Esophagus (tissue), 2 donors: Measurements from ENCODE around the gene ITCH. TPM values are rescaled to one million over a fixed set of nuclear protein-coding genes. Genes with fewer than 3 reads are reported as not detected.
"Not testable (repeated sequence)": the region's sequence is repeated elsewhere in the genome, so short reads cannot be mapped to it uniquely, and the experiment has no call there.

Source experiments
- H3K27ac ChIP-seq, 2 donors: one replicate each; pipeline ENCODE4 v1.5.1; 2013; ENCODE audit warnings: low read depth in 2 of 2, mild to moderate bottlenecking in 2 of 2, inconsistent platforms in 1 of 2, low read length in 1 of 2, moderate library complexity in 1 of 2
- H3K27me3 ChIP-seq, 2 donors: one replicate each; pipeline ENCODE4 v1.6.1; 2013; ENCODE audit warnings: low read length in 2 of 2, control low read depth in 1 of 2, mild to moderate bottlenecking in 1 of 2; ENCODE audit not compliant: insufficient read depth in 2 of 2, control insufficient read depth in 1 of 2
- H3K36me3 ChIP-seq, 2 donors: one replicate each; pipeline ENCODE4 v1.6.1; 2013; ENCODE audit warnings: low read length in 1 of 2; ENCODE audit not compliant: control insufficient read depth in 2 of 2, insufficient read depth in 2 of 2
- H3K4me1 ChIP-seq, 2 donors: one replicate each; pipeline ENCODE4 v1.6.1; 2013; ENCODE audit warnings: low read length in 1 of 2; ENCODE audit not compliant: control insufficient read depth in 2 of 2, insufficient read depth in 2 of 2
- H3K4me3 ChIP-seq, 2 donors: one replicate each; pipeline ENCODE4 v1.5.1; 2013; ENCODE audit warnings: low read length in 2 of 2, mild to moderate bottlenecking in 2 of 2, low read depth in 1 of 2, moderate library complexity in 1 of 2
- H3K9me3 ChIP-seq, 2 donors: one replicate each; pipeline ENCODE4 v1.6.1; 2013; ENCODE audit warnings: mild to moderate bottlenecking in 2 of 2, low read depth in 1 of 2, low read length in 1 of 2, moderate library complexity in 1 of 2; ENCODE audit not compliant: control insufficient read depth in 2 of 2, insufficient read depth in 1 of 2
- WGBS, 2 donors: extraction: QIAGEN DNeasy Blood & Tissue Kit; methylation state at CpG; one replicate each; pipeline ENCODE4 v1.1.7; 2013; 5-methylcytosine and 5-hydroxymethylcytosine counted together
- polyA plus RNA-seq, 2 donors: library from polyadenylated mRNA; stranded (reverse); fragments of 200-250 nt; gene quantifications; one replicate each; pipeline ENCODE4 v1.2.3, GENCODE V29; 2013
- donor health status: healthy with polysubstance abuse.
- donor health status: Bipolar disorder and iron deficiency.

Gene ITCH
- polyA plus RNA-seq, 2 donors: 19.3 to 19.7 TPM

DNA sequence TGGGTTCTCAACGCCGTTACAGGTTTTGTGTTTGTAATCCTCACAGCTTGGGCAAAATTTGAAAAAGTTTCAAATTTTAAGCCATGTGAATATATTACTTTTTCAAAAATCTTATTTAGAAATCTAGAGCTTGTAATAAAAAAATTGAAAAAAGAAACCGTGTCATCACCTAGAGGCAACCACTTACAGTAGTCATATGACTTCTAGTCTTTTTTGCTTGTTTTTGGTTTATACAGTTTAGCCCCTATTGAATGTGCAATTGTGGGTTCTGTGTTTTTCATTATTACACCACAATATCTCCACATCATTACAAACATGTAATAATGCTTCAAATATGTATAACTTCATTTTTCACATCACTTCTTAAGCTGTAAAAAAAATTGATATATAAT is 154.0 kb downstream of the ITCH start:
- Histone ChIP-seq H3K27ac (peak overlapping the region; percentile 84 to 98), H3K4me1 (no peaks in the 10 kb centered on the region), H3K27me3 (no peaks in the 10 kb centered on the region), H3K36me3 (peaks cover 2 to 3% of the 10 kb centered on the region in 2 donors), H3K4me3 (peak overlapping the region; percentile 70 to 82), H3K9me3 (no peaks in the 10 kb centered on the region)
- 0 to 1% methylated on average over 3 of the region's 3 CpGs for WGBS, 2 donors

DNA sequence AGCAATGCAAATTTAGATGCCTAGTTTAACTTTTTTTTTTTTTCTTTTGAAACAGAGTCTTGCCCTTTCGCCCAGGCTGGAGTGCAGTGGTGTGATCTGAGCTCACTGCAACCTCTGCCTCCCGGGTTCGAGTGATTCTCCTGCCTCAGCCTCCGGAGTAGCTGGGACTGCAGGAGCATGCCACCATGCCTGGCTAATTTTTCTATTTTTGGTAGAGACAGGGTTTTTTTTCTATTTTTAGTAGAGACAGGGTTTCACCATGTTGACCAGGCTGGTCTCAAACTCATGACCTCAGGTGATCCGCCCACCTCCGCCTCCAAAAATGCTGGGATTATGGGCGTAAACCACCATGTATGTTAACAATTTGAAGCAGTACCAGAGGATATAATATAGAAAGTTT is 155.8 kb downstream of the ITCH start:
- H3K27ac ChIP-seq, H3K9me3 ChIP-seq, H3K4me1 ChIP-seq, H3K36me3 ChIP-seq, H3K4me3 ChIP-seq, H3K27me3 ChIP-seq: not testable (repeated sequence)
- WGBS, 2 donors: 91 to 93% methylated on average over 7 of the region's 7 CpGs

DNA sequence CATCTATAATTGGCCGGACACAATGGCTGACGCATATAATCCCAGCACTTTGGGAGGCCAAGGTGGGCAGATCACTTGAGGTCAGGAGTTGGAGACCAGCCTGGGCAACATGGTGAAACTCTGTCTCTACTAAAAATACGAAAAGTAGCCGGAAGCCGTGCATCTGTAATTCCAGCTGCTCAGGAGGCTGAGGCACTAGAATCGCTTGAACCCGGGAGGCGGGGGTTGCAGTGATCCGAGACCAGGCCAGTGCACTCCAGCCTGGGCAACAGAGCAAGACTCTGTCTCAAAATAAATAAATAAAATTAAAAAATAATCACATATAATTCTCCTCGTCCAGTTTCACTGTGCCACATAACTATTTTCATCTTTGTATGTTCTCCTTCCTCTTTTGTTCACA is 156.8 kb downstream of the ITCH start:
- not testable (repeated sequence) for H3K4me3 ChIP-seq, H3K4me1 ChIP-seq, H3K27me3 ChIP-seq, H3K36me3 ChIP-seq, H3K9me3 ChIP-seq, H3K27ac ChIP-seq
- 87 to 89% methylated on average over 10 of the region's 10 CpGs for WGBS, 2 donors

- Histone ChIP-seq H3K9me3 (no peaks in the 10 kb centered on the region), H3K4me1 (peaks cover 2 to 9% of the 10 kb centered on the region in 2 donors), H3K27ac (peak overlapping the region; percentile 38 to 76), H3K4me3 (no peak overlapping the region), H3K36me3 (peaks cover 6% of the 10 kb centered on the region in 2 donors), H3K27me3 (no peaks in the 10 kb centered on the region)
- 49 to 57% methylated on average over 17 of the region's 17 CpGs for WGBS, 2 donors
These were observed 160.1 kb downstream of the ITCH start for GRCh38 chr20:34522969-34523871.

GRCh38 chr20:34524426-34524825 is 161.4 kb downstream of the ITCH start:
- peaks cover 4 to 9% of the 10 kb centered on the region in 2 donors for H3K4me1 ChIP-seq
- H3K9me3 ChIP-seq: no peaks in the 10 kb centered on the region
- 88 to 90% methylated on average over 11 of the region's 11 CpGs for whole genome bisulfite sequencing, 2 donors
- H3K4me3 ChIP-seq: no peak overlapping the region
- no peaks in the 10 kb centered on the region for H3K27me3 ChIP-seq
- peaks cover 6 to 9% of the 10 kb centered on the region in 2 donors for H3K36me3 ChIP-seq
- peak overlapping the region in 1 of 2 donors; percentile 51 for H3K27ac ChIP-seq

DNA sequence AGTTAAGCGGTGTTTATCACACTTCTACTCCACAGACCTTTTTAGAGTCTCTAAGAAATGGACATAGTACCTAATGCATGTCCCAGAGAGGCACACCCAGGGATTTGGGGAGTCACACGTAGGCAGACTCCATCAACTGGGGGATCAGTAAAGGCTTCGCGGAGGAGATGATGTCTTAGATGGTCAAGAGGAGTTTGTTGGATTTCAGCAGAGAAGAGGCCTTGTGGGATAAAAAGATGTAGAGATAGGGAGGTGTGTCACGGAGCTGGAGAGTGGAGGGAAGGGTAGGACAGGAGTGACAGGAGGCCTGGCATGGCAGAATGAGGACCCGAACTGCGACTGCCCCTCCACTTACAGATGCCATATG is 162.3 kb downstream of the ITCH start:
- Histone ChIP-seq H3K27me3 (no peaks in the 10 kb centered on the region), H3K9me3 (no peaks in the 10 kb centered on the region), H3K4me3 (no peak overlapping the region), H3K36me3 (peaks cover 6 to 13% of the 10 kb centered on the region in 2 donors), H3K27ac (peak overlapping the region; percentile 87 to 96), H3K4me1 (peaks cover 4 to 9% of the 10 kb centered on the region in 2 donors)
- WGBS, 2 donors: 68 to 70% methylated on average over 7 of the region's 7 CpGs

- peak overlapping the region; percentile 87 to 96 for H3K27ac ChIP-seq
- H3K9me3 ChIP-seq: no peaks in the 10 kb centered on the region
- H3K4me3 ChIP-seq: peak overlapping the region in 1 of 2 donors; percentile 14
- no peaks in the 10 kb centered on the region for H3K27me3 ChIP-seq
- H3K36me3 ChIP-seq: peaks cover 6 to 19% of the 10 kb centered on the region in 2 donors
- WGBS, 2 donors: 20 to 26% methylated on average over 14 of the region's 14 CpGs
- peaks cover 4 to 9% of the 10 kb centered on the region in 2 donors for H3K4me1 ChIP-seq
These were observed 162.8 kb downstream of the ITCH start for GRCh38 chr20:34525709-34526416.

DNA sequence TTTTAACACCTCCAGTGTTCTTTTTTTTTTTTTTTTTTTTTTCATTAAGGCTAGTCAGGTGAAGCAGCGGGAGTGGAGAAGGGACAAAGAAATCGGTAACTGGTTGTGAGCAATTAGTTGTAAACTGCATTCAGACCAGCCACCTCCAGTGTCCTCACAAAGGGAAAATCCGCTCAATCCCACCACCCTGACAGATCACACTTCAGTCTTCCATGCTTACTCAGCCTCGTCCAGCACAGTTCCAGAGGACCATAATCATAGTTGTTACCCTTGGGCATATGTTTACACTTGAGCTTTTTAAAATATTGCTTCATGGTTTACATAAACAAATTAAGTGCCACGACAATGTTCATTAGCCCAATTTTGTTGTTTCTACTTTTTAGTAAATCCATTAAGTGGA is 163.4 kb downstream of the ITCH start:
- no peaks in the 10 kb centered on the region for H3K27me3 ChIP-seq
- 56 to 61% methylated on average over 5 of the region's 5 CpGs for WGBS, 2 donors
- H3K9me3 ChIP-seq: no peaks in the 10 kb centered on the region
- H3K36me3 ChIP-seq: peaks cover 6 to 18% of the 10 kb centered on the region in 2 donors
- H3K4me3 ChIP-seq: peak overlapping the region in 1 of 2 donors; percentile 14
- H3K4me1 ChIP-seq: peaks cover 4 to 9% of the 10 kb centered on the region in 2 donors
- H3K27ac ChIP-seq: peak overlapping the region; percentile 83 to 96

GRCh38 chr20:34527016-34527415 is 163.9 kb downstream of the ITCH start:
- Histone ChIP-seq H3K4me3 (no peak overlapping the region), H3K9me3 (no peaks in the 10 kb centered on the region), H3K27me3 (no peaks in the 10 kb centered on the region), H3K27ac (peak overlapping the region; percentile 74 to 83), H3K36me3 (peaks cover 6 to 17% of the 10 kb centered on the region in 2 donors), H3K4me1 (peaks cover 4 to 9% of the 10 kb centered on the region in 2 donors)
- WGBS, 2 donors: 87 to 93% methylated on average over 10 of the region's 10 CpGs
